Activated T-helper 17 cell treated with anti-CD3 and anti-CD28 coated beads, Interleukin-2, amount 50 U/mL, for 72 hours (primary cell): ENCODE data around the gene EXOC3. TPM values are rescaled to one million over a fixed set of nuclear protein-coding genes. Genes with fewer than 3 reads are reported as not detected.

Experiments
- ATAC-seq: fragments of 150-1000 bp; cut with Tn5 transposase; replicated peaks from 2 replicates; pipeline ENCODE4 v1.10.0; 2021; ENCODE audit warnings: mild to moderate bottlenecking, moderate library complexity
- H3K27ac Mint-ChIP-seq: one replicate; pipeline ENCODE4 v1.8.0; 2022; ENCODE audit warnings: mixed read lengths
- H3K27me3 Mint-ChIP-seq: one replicate; pipeline ENCODE4 v1.8.0; 2022; ENCODE audit warnings: mixed read lengths
- H3K36me3 Mint-ChIP-seq: one replicate; pipeline ENCODE4 v1.8.0; 2022; ENCODE audit warnings: low read depth, mild to moderate bottlenecking, mixed read lengths
- H3K4me1 Mint-ChIP-seq: one replicate; pipeline ENCODE4 v1.8.0; 2022; ENCODE audit warnings: mixed read lengths
- H3K4me3 Mint-ChIP-seq: one replicate; pipeline ENCODE4 v1.8.0; 2022; ENCODE audit warnings: mild to moderate bottlenecking, mixed read lengths
- H3K9me3 Mint-ChIP-seq: one replicate; pipeline ENCODE4 v1.8.0; 2022; ENCODE audit warnings: mixed read lengths
- total RNA-seq, 2 donors: library from RNA; stranded (reverse); gene quantifications; one replicate each; pipeline ENCODE4 v1.2.3, GENCODE V29; 2022

The EXOC3 gene
- total RNA-seq, 2 donors from 2014 or later = 78.3 to 93.6 TPM

DNA sequence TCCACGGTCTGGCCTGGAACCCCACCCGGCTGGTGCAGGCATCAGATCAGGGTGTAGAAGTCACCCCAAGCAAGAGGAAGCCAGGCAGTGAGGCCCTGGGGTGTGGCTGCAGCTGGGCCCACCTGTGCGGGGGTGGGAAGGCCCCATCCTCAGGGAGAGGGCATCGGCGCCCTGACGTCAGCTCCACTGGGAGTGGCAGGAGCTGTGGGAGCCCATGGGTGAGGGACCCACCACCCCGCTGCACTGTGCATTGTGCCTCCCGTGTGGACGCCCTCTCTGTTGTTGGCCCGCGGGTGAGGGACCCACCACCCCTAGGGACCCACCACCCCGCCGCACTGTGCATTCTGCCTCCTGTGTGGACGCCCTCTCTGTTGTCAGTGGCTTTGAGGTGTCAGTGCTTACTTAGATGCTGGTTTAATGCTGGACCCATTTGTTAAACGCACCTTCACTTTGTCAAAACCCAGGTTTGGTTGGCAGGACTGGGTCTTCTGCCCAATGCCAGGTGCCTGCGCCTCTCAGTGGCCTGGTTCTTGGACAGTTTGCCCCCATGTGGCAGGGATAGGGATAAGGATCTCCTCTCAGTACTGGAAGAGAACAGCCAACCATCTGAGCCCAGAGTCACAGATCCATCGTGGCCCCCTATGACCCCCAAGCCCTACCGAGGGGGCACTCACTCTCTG, 6.9 kb upstream of the EXOC3 start:
- H3K27me3 Mint-ChIP-seq = peaks cover 8% of the 10 kb centered on the region
- ATAC-seq = peak; percentile 30
- H3K27ac Mint-ChIP-seq = no peak overlapping the region
- H3K4me3 Mint-ChIP-seq = no peak overlapping the region
- no peaks in the 10 kb centered on the region for H3K9me3 Mint-ChIP-seq
- peaks cover 22% of the 10 kb centered on the region for H3K36me3 Mint-ChIP-seq
- no peaks in the 10 kb centered on the region for H3K4me1 Mint-ChIP-seq

GRCh38 chr5:436641-436975, 6.4 kb upstream of the EXOC3 start:
- Mint-ChIP-seq H3K27me3 (peaks cover 8% of the 10 kb centered on the region), H3K36me3 (peaks cover 21% of the 10 kb centered on the region), H3K4me1 (no peaks in the 10 kb centered on the region), H3K27ac (no peak overlapping the region), H3K4me3 (no peak overlapping the region), H3K9me3 (no peaks in the 10 kb centered on the region)
- ATAC-seq = peak; percentile 5

DNA sequence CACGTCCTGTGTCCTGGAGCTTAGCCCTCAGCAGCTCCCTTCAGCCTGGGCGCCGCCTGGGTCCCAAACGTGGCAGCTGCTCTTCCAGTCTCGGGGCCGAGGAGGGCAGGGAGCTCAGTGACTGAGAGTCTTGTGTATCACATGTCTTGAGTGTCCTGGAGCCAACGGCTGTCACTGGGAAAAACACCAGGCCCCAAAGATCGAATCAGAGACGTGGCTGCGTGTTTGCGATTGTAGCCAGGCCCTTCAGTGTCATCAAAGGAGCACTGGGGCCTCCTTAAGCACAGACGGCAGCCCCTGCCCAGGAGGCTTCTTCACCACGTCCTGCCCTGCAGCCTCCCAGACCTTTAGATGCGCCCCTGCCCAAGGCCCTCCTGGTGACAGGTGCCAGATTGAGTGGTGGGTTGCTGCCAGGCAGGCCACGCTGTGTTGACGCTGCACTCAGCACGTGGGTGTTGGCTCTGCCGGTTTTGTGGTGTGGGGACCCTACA, 5.7 kb upstream of the EXOC3 start:
- H3K36me3 Mint-ChIP-seq = peaks cover 15% of the 10 kb centered on the region
- H3K4me1 Mint-ChIP-seq = no peaks in the 10 kb centered on the region
- H3K9me3 Mint-ChIP-seq = no peaks in the 10 kb centered on the region
- no peak overlapping the region for H3K4me3 Mint-ChIP-seq
- no peak overlapping the region for H3K27ac Mint-ChIP-seq
- ATAC-seq = no peak
- H3K27me3 Mint-ChIP-seq = peaks cover 6% of the 10 kb centered on the region

GRCh38 chr5:438481-438981, 4.4 kb upstream of the EXOC3 start:
- no peak overlapping the region for H3K4me3 Mint-ChIP-seq
- ATAC-seq = no peak
- H3K27ac Mint-ChIP-seq = no peak overlapping the region
- peaks cover 12% of the 10 kb centered on the region for H3K36me3 Mint-ChIP-seq
- no peaks in the 10 kb centered on the region for H3K9me3 Mint-ChIP-seq
- H3K4me1 Mint-ChIP-seq = no peaks in the 10 kb centered on the region
- H3K27me3 Mint-ChIP-seq = peaks cover 3% of the 10 kb centered on the region

DNA sequence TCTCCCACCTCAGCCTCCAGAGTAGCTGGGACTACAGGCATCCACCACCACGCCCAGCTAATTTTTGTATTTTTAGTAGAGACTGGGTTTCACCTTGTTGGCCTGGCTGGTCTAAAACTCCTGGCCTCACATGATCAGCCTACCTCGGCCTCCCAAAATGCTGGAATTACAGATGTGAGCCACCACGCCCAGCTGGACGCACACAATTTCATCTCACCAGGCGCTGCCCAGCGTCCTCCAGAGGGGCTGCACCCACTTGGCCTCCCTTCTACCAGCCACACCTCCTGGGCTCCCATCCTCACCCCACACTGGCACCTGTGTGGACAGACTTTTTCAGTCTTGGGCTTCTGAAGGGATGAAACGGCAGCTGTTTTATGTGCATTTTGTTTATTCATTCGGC, 3.8 kb upstream of the EXOC3 start:
- peaks cover 3% of the 10 kb centered on the region for H3K27me3 Mint-ChIP-seq
- no peaks in the 10 kb centered on the region for H3K9me3 Mint-ChIP-seq
- peaks cover 2% of the 10 kb centered on the region for H3K4me1 Mint-ChIP-seq
- H3K4me3 Mint-ChIP-seq = no peak overlapping the region
- peak overlapping the region; percentile 62 for H3K27ac Mint-ChIP-seq
- peaks cover 15% of the 10 kb centered on the region for H3K36me3 Mint-ChIP-seq
- ATAC-seq = no peak

- Mint-ChIP-seq H3K27ac (peak overlapping the region; percentile 62), H3K4me1 (peaks cover 6% of the 10 kb centered on the region), H3K27me3 (peaks cover 3% of the 10 kb centered on the region), H3K9me3 (no peaks in the 10 kb centered on the region), H3K36me3 (peaks cover 20% of the 10 kb centered on the region), H3K4me3 (no peak overlapping the region)
- ATAC-seq = no peak
Measured at GRCh38 chr5:439636-440035, 3.3 kb upstream of the EXOC3 start.

DNA sequence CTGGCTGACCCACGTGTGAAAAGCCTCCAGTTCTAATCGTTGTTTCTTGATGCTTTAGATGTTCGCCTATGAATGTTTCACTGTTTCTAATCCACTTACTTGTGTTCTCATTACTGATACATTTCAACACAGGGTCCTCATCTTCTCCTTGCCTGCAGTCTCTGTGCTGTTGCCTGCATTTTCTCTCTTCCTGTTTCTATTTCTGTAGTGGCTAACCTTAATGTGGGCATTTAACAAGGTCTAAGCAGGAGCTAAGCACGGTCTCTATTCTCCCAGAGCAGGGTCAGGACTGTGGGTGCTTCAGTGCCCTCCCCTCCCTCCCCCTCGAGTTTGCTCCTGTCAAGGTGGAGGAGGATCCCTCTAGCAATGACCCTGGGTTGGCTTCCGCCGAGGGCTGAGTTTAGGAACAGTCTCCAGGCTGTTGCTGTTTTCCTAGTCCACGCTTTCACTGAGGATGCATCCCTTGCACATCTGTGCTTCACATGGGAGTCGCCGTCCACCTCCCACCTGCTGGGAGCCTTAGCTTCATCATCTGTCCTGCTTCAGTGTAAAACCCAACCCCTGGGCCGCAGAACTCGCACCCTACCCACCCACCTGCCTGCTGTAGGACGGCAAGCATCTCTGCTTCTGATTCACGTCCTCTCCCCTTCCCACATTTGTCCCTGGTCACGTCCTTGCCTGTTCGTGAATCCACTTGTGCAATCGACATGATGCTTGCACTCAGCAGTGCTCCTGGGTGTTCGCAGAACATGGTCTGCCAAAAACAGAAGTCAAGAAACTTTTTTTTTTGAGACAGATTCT, 2.4 kb upstream of the EXOC3 start:
- H3K36me3 Mint-ChIP-seq = peaks cover 29% of the 10 kb centered on the region
- H3K4me3 Mint-ChIP-seq = no peak overlapping the region
- peaks cover 11% of the 10 kb centered on the region for H3K4me1 Mint-ChIP-seq
- H3K27me3 Mint-ChIP-seq = peaks cover under 1% of the 10 kb centered on the region
- no peaks in the 10 kb centered on the region for H3K9me3 Mint-ChIP-seq
- H3K27ac Mint-ChIP-seq = no peak overlapping the region
- ATAC-seq = no peak

- peaks cover 20% of the 10 kb centered on the region for H3K4me1 Mint-ChIP-seq
- no peak for ATAC-seq
- H3K9me3 Mint-ChIP-seq = no peaks in the 10 kb centered on the region
- peak overlapping the region; percentile 93 for H3K27ac Mint-ChIP-seq
- H3K36me3 Mint-ChIP-seq = peaks cover 37% of the 10 kb centered on the region
- H3K4me3 Mint-ChIP-seq = peak overlapping the region; percentile 91
- no peaks in the 10 kb centered on the region for H3K27me3 Mint-ChIP-seq
Measured at GRCh38 chr5:441996-442334, 1.0 kb upstream of the EXOC3 start.

GRCh38 chr5:443239-444151, 519 bp downstream of the EXOC3 start:
- peak overlapping the region; percentile 93 for H3K27ac Mint-ChIP-seq
- peak overlapping the region; percentile 91 for H3K4me3 Mint-ChIP-seq
- H3K9me3 Mint-ChIP-seq = no peaks in the 10 kb centered on the region
- peaks cover 26% of the 10 kb centered on the region for H3K4me1 Mint-ChIP-seq
- no peaks in the 10 kb centered on the region for H3K27me3 Mint-ChIP-seq
- H3K36me3 Mint-ChIP-seq = peaks cover 52% of the 10 kb centered on the region
- peak; percentile 33 for ATAC-seq

DNA sequence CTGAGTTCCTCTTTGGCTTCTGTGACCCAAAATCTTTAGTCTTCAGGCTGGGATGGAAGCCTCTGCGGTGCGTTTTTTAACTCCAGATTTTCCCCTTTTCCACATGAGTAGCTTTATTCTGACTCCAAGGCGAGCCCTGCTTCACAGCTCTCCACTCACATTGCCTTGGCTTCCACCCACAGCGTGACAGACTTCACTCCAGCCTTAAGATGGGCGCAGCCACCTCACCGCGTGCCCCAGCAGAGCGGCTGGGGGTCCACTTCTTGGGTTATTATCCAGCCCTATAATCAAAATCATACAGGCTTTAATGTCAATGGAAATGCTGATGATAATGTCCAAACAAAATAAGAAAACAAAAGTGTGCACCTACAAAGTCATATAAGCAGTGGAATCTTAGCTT, 1.2 kb downstream of the EXOC3 start:
- Mint-ChIP-seq H3K27me3 (no peaks in the 10 kb centered on the region), H3K36me3 (peaks cover 59% of the 10 kb centered on the region), H3K27ac (peak overlapping the region; percentile 93), H3K4me1 (peaks cover 30% of the 10 kb centered on the region), H3K4me3 (peak overlapping the region; percentile 91), H3K9me3 (no peaks in the 10 kb centered on the region)
- ATAC-seq = no peak

GRCh38 chr5:445591-445990, 2.6 kb downstream of the EXOC3 start:
- Mint-ChIP-seq H3K36me3 (peaks cover 73% of the 10 kb centered on the region), H3K9me3 (no peaks in the 10 kb centered on the region), H3K4me3 (no peak overlapping the region), H3K27ac (peak overlapping the region; percentile 38), H3K27me3 (no peaks in the 10 kb centered on the region), H3K4me1 (peaks cover 35% of the 10 kb centered on the region)
- ATAC-seq = no peak

DNA sequence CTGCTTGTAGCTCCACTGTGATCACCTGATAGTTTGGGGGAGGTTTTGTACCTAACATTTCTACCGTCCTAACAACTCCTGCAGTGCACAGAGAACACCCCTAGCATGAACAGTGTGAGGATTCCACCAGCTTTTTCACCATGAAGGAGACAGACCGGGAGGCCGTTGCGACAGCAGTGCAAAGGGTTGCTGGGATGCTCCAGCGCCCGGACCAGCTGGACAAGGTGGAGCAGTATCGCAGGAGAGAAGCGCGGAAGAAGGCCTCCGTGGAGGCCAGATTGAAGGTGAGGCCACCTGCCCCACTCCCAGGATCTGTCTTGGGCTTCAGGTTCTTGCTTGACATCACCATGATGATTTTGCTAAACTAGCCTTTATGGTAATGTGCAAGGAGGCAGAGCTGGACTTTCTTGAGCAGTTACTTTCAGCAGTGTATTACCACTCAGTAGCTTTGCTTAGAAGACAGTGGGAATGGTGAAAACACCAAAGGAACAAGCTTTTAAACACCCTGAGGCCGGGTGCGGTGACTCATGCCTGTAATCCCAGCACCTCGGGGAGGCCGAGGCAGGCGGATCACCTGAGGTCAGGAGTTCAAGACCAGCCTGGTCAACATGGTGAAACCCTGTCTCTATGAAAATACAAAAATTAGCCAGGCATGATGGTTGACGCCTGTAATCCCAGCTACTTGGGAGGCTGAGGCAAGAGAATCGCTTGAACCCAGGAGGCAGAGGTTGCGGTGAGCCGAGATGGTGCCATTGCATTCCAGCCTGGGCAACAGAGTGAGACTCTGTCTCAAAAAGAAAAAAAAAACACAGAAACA, 3.3 kb downstream of the EXOC3 start:
- Mint-ChIP-seq H3K27ac (peak overlapping the region; percentile 52), H3K9me3 (no peaks in the 10 kb centered on the region), H3K4me1 (peaks cover 35% of the 10 kb centered on the region), H3K36me3 (peaks cover 80% of the 10 kb centered on the region), H3K4me3 (no peak overlapping the region), H3K27me3 (no peaks in the 10 kb centered on the region)
- no peak for ATAC-seq

- ATAC-seq = no peak
- Mint-ChIP-seq H3K27ac (peak overlapping the region; percentile 52), H3K4me3 (no peak overlapping the region), H3K36me3 (peaks cover 86% of the 10 kb centered on the region), H3K9me3 (peaks cover 5% of the 10 kb centered on the region), H3K27me3 (no peaks in the 10 kb centered on the region), H3K4me1 (peaks cover 35% of the 10 kb centered on the region)
Measured at GRCh38 chr5:446883-447263, 3.9 kb downstream of the EXOC3 start.

GRCh38 chr5:447501-447900, 4.5 kb downstream of the EXOC3 start:
- no peak overlapping the region for H3K4me3 Mint-ChIP-seq
- H3K27me3 Mint-ChIP-seq = no peaks in the 10 kb centered on the region
- no peak overlapping the region for H3K27ac Mint-ChIP-seq
- H3K4me1 Mint-ChIP-seq = peaks cover 35% of the 10 kb centered on the region
- no peak for ATAC-seq
- H3K36me3 Mint-ChIP-seq = peaks cover 89% of the 10 kb centered on the region
- peaks cover 9% of the 10 kb centered on the region for H3K9me3 Mint-ChIP-seq
